Germinal center (tissue), 1 donor: ENCODE results near the gene NAP1L4.

Experiments used
- DNase-seq: peaks from one replicate; pipeline ENCODE4 v3.0.0; 2012; ENCODE audit warnings: mixed read lengths, low spot score

The NAP1L4 gene, protein sequence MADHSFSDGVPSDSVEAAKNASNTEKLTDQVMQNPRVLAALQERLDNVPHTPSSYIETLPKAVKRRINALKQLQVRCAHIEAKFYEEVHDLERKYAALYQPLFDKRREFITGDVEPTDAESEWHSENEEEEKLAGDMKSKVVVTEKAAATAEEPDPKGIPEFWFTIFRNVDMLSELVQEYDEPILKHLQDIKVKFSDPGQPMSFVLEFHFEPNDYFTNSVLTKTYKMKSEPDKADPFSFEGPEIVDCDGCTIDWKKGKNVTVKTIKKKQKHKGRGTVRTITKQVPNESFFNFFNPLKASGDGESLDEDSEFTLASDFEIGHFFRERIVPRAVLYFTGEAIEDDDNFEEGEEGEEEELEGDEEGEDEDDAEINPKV

DNA sequence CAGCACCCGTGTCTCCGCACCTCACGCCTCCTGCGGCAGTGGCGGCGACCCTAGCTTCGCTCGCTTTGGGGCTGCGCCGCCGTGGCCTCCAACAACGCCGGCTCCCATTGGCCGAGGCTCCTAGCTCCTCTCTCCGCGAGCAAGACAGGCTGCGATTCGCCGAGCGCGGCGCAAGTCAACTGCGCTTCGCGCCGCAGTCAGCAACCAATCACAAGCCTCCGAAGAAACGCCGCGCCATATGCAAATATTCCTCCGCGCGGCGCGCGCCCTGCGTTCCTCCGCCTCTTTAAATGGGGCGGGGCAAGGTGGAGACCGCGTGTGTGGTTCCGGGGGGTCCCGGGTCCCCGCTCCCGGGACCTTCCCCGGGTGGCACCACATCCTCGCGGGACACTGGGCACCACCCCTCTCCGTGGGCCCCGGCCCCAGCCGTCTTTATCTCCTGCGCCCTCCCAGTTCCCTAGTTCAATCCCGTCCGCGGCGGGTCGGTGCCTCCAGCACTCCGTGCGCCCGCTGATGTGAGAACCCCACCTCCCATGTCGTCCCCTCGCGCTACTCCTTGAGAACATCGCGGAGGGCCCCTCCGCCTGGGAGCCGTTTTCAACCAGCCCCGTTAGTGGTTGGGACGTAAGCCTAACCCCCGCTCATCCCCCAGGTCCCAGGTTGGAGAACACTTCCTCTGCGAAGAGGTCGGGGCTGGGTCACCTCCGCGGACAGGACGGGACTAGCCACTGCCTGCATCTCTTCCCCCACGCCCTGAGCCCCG lies at the start of gene NAP1L4:
Gene NAP1L4, minus strand, starts transcription at position 96 of the 763 bp plus-strand sequence. CDS start 13,109 bp downstream, outside the sequence.
- peak; percentile 100 for DNase-seq

DNA sequence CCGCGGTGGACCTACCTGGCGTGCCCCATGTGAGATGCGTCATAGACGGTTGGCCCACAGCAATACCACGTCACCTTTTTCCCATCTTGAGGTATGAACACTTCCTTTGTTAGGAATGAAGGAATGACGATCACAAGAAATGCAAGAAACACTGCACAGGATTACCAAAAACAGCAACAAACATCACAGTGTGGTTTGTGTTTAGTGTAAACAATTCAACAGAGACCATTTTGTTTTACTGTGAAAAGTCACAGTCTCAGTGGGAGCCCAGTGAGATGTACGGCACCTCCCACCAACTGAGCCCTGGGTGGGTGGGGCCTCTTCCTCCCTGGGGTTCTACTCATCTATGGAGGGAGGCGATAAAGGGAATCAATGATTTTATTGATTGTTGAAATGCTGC lies 48.8 kb upstream of the NAP1L4 start:
- DNase-seq: no peak

DNA sequence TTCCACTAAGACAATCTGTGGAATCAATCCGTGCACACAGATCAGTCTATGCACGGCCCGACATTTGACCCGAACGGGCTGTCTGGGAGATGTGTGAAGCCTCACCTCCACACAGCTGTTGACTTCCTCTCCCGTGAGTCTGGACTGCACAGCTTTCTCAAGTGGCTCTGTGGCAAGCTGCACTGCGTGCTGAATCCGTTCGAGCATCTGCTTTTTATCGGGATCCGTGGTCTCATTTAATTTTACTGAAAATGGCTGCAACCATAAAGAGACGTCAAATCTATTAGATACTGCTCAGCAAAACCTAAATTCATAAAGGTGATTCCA lies 45.8 kb upstream of the NAP1L4 start:
- no peak for DNase-seq

DNA sequence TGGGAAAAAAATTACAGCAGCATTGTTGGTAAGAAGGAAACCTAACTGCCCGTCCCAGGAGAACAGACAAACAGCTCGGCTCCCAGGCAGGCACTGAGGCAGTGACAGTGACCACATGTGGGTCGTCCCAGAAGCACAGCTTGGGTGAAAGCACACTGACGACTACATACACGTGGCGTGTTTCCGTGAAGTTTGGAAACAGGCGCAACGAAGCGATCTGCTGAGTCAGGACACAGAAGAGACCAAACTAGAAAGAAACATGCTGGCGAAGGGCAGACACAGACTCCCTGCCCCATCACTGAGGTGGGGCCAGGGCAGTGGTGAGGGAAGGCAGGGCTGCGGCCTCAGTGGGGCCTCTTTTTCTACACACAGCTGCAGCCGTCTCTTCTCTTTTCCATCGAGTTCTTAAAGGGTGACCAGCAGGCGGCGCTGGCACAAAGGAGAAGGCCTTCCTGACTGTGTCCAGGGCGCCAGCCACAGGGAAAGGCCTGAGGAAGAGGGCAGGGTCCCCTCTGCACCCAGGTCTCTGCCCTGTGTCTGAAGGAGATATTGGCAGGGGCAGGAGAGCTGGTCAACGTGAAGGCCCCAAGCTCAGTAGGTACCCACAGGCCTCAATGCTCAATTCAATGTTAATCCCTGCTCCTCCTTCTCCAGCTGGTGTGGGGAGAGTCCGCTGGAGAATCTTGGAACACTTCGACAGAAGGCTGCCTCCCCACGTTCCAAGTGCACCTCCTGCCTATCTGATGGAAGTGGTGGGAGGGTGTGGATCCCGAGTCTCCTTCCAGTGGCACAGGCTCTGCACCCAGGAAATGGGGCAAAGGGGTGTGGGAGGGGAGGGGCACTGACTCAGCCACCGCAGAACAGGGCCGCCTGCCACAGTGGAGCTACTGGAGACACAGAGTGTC lies 45.2 kb upstream of the NAP1L4 start:
- DNase-seq: peak; percentile 49

DNA sequence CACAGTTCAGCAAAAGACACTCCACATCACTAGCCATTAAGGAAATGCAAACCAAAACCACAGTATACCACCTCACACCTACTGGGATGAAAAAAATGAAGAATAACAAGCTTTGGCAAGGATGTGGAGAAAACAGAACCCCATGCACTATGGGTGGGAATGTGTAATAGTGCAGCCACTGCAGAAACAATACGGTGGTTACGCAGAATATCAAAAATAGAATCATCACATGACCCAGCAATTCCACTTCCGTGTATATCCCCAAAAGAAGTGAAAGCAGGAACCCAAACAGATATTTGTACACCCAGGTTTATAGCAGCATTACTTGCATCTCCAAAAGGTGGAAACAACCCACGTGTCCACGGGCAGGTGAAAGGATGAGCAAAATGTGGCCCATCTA lies 44.3 kb upstream of the NAP1L4 start:
- no peak for DNase-seq

DNA sequence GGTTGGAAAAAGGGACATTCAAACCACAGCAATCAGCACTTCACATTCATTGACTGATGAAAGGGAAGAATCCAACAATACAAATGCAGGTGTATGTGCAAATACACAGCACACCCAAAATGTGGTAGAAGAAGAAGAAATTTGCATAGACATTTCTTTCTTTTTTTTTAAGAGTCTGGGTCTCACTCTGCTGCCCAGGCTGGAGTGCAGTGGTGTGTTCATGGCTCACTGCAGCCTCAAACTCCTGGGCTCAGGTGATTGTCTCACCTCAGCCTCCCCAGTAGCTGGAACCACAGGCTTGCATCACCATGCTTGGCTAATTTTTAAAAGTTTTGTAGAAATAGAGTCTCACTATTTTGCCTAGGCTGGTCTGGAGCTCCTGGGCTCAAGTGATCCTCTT lies 43.2 kb upstream of the NAP1L4 start:
- peak; percentile 46 for DNase-seq

DNA sequence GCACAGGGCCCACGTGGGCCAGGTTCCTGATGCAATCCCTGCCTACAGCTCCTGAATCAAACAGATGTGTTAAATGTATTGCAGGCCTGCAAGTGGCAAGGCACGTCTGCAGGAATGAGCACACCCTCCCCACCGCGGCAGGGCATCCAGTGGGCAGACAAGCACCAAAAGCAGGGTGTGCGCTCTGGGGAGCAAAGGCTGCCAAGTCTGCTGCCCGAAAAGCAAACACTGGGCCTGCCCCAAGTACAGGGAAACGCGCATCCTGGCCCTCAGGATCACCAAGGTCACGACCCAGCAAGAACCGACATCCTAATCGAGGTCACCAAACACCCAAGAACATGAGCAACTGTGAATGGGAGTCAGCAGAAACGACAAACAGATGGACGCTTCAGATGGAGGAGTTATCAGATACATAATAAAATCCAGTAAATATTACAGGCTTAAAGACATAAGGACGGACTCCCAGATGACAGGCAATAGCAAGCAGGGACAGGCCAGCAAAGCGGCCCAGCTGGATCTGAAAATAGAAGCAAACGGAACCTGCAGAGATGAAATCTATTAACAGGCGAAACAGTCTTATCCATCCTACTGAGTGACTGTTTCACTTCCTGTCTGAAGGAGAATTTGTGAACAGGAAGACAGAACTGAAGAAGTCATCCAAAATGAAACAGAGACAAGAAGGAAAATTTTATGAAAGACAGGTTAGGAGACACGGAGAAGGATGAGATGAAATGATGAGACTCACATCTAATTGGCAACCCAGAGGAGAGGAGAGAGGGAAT lies 38.4 kb upstream of the NAP1L4 start:
- DNase-seq: no peak

DNA sequence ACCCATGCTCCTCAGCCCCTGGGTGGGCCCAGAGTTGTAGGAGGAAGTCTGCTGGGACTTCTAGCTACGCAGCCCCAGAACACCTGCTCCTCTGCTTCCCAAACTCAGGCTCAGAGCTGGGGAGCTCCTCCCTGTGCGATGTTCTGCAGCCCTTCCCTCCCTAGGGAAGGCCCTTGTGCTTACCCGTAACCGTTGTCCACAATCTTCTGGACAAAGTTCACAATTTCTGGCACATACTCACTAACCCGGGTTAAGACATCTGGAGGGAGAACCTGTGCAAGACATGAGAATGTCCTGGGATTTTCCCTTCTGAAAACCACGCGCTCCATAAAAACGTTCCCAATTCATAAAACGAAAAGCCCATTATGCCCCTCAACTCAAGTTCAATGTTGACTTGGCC lies 36.7 kb upstream of the NAP1L4 start:
- DNase-seq: no peak

DNA sequence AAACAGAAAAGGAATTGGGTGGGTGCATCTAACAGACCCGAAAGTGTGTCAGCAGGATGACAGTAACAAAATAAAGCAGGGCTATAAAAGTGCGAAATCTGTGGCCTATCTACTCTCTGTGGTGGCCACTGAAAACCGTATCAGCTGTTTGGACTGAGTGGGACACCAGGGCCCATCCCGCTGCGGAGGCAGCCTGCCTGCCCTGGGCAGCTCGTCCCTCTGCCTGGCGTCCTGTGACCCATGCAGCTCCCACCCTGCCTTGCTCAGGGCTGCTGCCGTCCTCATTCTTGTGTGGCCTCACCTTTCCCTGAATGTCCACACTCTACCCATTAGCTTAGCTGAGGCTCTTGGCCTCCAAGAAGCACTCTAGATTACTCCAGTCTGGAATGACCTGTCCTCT lies 34.7 kb upstream of the NAP1L4 start:
- no peak for DNase-seq

DNA sequence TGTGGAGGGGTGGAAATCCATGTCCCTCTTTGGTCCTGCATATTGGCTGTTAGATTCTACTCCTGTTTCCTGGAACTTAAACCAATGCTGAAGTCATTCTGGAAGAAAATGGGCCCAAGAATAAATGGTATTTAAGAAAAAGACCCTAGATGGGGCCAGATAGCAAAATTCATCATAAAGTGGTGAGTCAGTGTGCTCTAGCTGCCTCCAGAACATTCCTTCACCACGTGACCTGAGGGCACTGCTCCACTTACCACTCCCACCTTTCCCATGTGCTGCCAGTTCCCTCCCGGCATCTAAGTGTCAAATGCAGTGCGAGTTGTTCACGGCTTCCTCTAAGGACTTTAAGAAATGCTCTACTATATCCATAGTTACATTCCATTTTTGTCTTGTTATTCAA lies 30.9 kb upstream of the NAP1L4 start:
- no peak for DNase-seq

DNA sequence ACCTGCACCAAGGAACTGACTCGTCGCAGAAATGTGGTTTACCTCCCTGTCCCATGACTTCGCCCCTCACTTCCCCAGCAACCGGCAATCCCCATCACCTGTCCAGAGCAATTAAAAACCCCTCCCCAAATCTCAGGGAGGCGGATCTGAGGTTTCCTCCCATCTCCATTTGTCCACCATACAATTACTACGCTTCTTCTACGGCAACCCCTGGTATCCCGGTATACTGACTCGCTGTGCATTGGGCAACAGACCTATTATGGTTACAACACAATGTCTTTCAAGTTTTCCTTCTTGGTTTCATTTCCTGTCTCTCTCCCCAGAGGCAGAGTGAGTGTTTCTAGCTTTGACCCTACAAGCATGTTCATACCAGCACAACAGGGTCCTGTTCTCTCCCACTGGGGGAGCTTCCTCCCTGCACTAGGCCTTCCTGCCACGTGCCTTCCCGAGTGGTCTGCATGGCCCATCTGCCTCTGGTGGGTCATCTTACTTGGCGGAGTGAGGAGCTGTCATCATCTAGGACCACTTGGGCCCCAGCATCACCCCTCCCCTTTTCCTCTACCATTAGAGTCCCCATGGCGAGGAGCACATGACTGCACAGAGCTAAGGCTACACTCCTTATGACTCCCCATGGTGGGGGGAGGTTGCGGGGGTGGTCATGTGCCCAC lies 30.3 kb upstream of the NAP1L4 start:
- DNase-seq: peak; percentile 47

DNA sequence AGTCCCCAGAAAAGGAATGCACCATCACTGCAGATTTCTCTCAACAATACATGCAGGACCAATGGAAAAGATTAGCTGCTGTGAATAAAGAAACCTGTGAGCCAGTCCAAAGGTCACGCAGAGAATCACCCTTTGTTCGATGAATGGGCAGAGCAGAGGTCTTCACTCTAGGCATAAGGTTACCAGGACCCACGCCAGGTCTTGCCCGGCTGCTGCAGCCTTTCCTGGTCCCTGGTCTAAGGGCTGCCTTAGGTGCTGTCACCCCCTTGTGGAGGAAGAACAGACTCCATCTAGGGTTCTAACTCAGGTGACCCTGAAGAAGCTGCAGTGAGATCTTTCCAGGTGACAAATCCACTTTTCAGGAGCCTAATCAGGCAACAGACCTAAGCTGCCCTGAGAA lies 29.0 kb upstream of the NAP1L4 start:
- DNase-seq: peak; percentile 37

DNA sequence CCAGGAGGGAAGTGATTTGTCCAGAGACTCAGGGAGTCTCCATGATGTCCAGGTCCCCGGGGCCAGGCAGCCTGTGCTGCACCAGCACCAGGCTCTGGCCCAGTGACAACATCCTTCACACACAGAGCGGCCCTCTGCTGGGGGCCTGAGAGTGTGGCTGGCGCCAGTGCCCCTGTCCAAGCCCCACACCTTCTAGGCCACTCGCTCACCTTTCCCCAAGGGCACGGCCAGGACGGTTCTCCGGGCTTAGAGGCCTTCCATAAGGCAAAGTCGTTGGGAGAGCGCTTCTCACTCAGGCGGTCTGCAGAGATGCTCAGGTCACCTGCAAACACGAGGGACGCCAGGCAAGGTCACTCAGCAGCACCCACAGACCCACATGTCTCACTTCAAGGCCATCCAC lies 27.9 kb upstream of the NAP1L4 start:
- no peak for DNase-seq

DNA sequence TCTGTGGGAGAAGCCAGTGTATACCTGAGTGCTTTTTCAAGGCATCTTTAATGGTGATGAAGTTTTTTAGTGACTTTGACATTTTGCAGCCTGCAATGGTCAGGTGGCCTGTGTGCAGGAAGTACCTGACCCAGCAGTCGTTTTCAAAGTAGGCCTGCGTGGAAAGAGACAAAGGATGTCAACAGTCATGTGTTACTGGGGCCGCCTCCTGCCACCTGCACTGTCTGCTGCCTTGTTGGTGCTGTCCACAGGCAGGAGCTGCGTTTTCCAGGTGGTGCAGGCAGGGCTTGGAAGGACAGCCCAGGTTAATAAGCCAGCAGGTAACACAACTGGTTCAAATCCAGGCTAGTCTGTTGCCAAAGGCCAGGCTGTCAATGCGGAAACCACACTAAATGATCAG lies 26.5 kb upstream of the NAP1L4 start:
- DNase-seq: no peak

DNA sequence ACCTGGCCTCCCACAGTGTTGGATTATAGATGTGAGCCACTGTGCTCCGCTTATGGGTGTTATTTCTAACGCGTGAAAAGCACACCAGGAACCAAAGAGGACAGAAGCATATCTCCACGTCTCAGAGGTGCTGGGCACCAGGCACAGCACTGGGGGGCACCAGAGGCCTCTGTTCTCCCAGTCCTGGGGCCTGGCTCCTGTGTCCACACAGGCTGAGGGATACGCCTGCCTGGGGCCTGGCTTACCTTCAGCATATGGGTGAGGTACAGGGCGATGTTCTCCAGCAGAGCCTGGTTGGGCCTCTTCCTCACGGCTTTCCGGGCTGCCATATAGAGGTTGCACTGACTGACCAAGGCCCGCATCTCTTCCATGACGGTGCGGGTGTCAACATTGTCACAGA lies 24.7 kb upstream of the NAP1L4 start:
- no peak for DNase-seq

DNA sequence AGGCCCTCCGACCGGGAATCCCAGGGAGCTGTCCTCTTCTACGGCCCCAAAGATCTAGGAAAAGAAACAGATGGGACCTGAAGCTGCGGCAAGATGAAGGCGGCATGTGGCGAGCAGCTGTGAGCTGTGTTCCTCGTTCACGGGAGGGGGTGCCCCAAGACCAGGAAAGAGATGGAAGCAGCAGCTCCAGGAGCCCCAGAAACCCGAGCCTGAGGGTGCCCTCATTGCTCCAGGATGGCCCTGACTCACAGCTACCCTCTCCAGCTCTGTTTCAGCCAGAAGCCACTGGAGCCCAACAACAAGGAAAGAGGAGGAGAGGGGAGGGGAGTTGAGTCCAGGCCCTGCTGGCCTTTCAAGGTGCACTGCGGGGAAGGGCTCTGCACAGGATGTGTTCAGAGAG lies 23.7 kb upstream of the NAP1L4 start:
- no peak for DNase-seq

DNA sequence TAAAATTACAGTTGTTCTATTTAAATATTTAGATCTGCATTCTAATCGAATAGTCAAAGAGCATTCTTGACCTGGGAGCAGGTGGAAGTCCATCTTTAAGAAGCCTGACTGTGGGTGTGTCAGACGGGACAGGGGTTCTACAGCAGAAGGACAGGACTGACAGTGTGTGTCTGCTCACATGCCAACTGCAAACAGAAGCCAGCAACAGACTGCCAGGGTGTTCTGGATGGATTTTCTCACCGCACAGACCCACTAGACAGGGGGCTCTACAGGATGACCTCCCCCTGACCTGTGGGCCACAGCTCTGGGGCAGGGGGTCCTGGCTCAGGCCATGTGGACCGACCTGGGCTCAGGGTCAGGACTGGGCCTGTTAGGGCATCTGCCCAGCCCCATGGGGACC lies 22.8 kb upstream of the NAP1L4 start:
- DNase-seq: no peak

DNA sequence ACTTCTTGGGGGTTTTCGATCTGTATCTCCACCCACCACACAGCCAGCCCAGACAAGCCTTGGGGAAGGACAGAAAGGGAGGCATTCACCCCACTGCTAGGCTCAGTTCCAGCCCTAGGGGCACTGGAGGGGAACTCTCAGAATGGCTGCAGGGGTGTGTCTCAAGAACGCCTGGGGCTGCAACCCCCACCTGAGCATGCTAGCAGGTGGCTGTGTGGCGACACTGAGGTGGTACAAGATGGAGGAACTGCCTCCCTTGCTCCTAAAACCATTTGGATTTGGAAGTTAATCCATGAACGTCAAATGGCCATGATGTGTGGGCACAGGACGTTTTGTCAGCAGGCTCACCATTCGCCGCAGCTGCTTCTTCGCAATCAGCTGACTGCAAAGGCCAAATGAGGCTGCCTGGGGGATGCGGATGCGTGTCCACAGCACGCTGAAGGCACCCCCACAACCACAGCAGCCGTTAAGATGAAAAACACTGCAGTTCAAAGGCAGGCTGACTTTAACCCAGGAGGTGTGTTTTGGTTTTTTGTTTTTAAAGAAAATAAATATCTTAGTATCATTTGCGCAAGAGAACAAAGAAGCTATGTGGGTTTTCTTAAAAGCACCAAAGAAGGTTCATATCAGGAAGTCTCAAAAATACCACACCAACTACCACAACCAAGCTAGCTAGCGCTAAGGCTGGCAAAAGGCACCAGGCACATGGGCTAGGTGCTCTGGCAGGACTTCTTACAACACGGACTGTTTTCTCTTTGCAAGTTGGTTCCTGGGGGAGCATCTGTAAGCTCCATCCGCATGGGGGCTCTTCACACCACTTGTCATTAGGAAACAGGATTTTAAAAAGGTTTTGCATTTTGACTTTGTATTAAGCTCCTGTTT lies 22.2 kb upstream of the NAP1L4 start:
- no peak for DNase-seq

DNA sequence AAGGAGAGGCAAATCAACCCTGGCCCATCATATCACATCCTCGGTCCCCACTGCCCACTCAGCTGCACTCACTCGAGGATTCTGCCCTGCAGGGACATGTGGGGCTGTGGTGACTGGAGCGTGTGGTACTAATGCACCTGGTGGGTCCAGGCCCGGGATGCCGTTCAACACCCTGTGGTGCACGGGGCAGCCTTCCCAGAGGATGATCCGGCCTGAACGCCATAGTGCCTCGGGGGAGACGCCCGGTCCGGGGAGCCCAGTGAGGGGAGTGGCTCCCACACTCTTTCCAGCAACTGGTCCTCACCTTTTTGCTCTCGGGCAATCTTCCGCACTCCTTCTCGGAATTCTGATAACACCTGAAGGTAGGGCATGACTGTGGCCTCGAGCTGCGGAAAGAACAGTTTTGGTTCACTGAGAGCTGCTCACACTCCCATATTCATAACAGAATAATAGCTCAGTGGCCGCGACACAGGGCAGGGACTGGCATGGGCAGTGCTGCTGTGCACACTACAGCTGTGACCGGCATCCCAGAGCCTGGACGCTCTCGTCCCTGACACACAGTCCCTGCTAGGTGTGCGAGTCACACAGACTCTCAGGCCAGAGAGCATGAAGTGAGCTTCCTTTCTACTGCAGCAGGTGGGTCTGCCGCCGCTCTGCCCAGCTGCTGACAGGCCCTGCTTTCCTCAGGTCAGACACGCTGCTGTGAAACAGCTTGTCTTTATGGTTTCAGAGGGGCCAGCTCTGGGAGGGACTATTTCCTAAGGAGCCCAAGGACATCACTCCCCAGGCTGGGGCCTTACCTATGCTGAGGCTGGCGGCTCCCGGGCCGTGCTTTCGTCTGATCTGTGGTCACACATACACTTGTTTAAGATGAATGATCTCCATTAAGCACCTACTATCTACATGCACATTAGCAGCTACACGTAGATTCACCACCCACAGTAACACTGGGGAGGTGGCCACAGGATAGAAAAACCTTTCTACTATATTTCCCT lies 20.1 kb upstream of the NAP1L4 start:
- DNase-seq: no peak
